Ishikawa (cell line): Measurements from ENCODE around the gene UCK1.

Experiments used
- CREB1 ChIP-seq: IDR thresholded peaks from 2 replicates; pipeline ENCODE4 v1.6.1; 2012; ENCODE audit warnings: low read depth
- EP300 ChIP-seq: IDR thresholded peaks from 2 replicates; pipeline ENCODE4 v1.6.1; 2012; ENCODE audit warnings: borderline replicate concordance
- MAX ChIP-seq: IDR thresholded peaks from 2 replicates; pipeline ENCODE4 v1.6.1; 2012
- NFIC ChIP-seq: IDR thresholded peaks from 2 replicates; pipeline ENCODE4 v1.6.1; 2012
- RAD21 ChIP-seq: IDR thresholded peaks from 2 replicates; pipeline ENCODE4 v1.6.1; 2012; ENCODE audit warnings: low read depth
- REST ChIP-seq: IDR thresholded peaks from 2 replicates; pipeline ENCODE4 v1.6.1; 2012; ENCODE audit warnings: low read depth, mild to moderate bottlenecking
- TAF1 ChIP-seq: IDR thresholded peaks from 2 replicates; pipeline ENCODE4 v1.6.1; 2012; ENCODE audit warnings: low read depth, mild to moderate bottlenecking
- TCF12 ChIP-seq: IDR thresholded peaks from 2 replicates; pipeline ENCODE4 v1.6.1; 2012; ENCODE audit warnings: low read depth
- USF1 ChIP-seq: IDR thresholded peaks from 2 replicates; pipeline ENCODE4 v1.6.1; 2012
- YY1 ChIP-seq: IDR thresholded peaks from 2 replicates; pipeline ENCODE4 v1.6.1; 2012; ENCODE audit warnings: low read depth
- ZBTB7A ChIP-seq: IDR thresholded peaks from 2 replicates; pipeline ENCODE4 v1.6.1; 2012; ENCODE audit warnings: low read depth

- no peak for TF ChIP-seq RAD21
- TF ChIP-seq USF1 = no peak
- no peak for TF ChIP-seq REST
- TF ChIP-seq TCF12 = no peak
- peak; percentile 77 for TF ChIP-seq TAF1
- TF ChIP-seq EP300 = no peak
- TF ChIP-seq NFIC = no peak
- TF ChIP-seq CREB1 = no peak
- TF ChIP-seq MAX = peak; percentile 84
- peak; percentile 83 for TF ChIP-seq ZBTB7A
- peak; percentile 71; the same call in 1 of the 2 replicates for TF ChIP-seq YY1
These were observed 28.1 kb downstream of the UCK1 start, which contains the start of gene POMT1 for GRCh38 chr9:131502781-131503625.
